IMR-90 (cell line): ENCODE data around the gene PPP1R9B. TPM values are rescaled to one million over a fixed set of nuclear protein-coding genes. Genes with fewer than 3 reads are reported as not detected.

Source experiments
- MAFK ChIP-seq: IDR thresholded peaks from 2 replicates; pipeline ENCODE4 v1.6.1; 2012; ENCODE audit warnings: low read depth, low read length, improper control_type of control experiment
- USF2 ChIP-seq: fragments of 150-350 bp; IDR thresholded peaks from 2 replicates; pipeline ENCODE4 v1.6.1; 2017; ENCODE audit warnings: mild to moderate bottlenecking, antibody characterized with exemption, low read length, low read depth
- polyA plus RNA-seq, 3 experiments: library from polyadenylated mRNA; depleted of rRNA; stranded (reverse); fragments of >200 nt; gene quantifications; 2 replicates each; pipeline ENCODE4 v1.2.3, GENCODE V29; 2012; ENCODE audit warnings: low replicate concordance in 1 of 3
- total RNA-seq: library from RNA; depleted of rRNA; stranded (reverse); fragments of >200 nt; gene quantifications from 2 replicates; pipeline ENCODE4 v1.2.3, GENCODE V29; 2012

Gene PPP1R9B
- total and polyA plus RNA-seq, 2 of the 4 experiments (the other 2 are of a cell fraction): 23.0 to 28.0 TPM

GRCh38 chr17:50128441-50129352 lies 21.8 kb downstream of the PPP1R9B start (continued):
- TF ChIP-seq USF2 (no peak), MAFK (no peak)
